Keratinocyte (primary cell): ENCODE measurements around the gene TNS3. TPM values are rescaled to one million over a fixed set of nuclear protein-coding genes. Genes with fewer than 3 reads are reported as not detected.

Experiments
- DNase-seq: peaks from one replicate; pipeline ENCODE4 v3.0.0-alpha.2; 2011; ENCODE audit warnings: low read depth, missing footprints, low spot score
- FAIRE-seq: peaks from 2 replicates; lab custom pipeline; 2011; peaks lifted over from hg19 to GRCh38; lab: Jason Lieb, UNC
- H2AFZ ChIP-seq: 2 replicates; pipeline ENCODE4 v1.6.0; 2012; ENCODE audit warnings: low read length, control low read depth, inconsistent platforms; ENCODE audit not compliant: control insufficient read depth
- H3K27ac ChIP-seq: 2 replicates; pipeline ENCODE4 v1.5.1; 2011; ENCODE audit warnings: low read length; ENCODE audit not compliant: control insufficient read depth, insufficient read depth
- H3K27me3 ChIP-seq: 3 replicates; pipeline ENCODE4 v1.6.0; 2011; ENCODE audit warnings: low read length; ENCODE audit not compliant: control insufficient read depth, insufficient read depth; ENCODE audit errors: extremely low read depth
- H3K36me3 ChIP-seq, 2 experiments: 2 replicates in 1 of 2; 3 replicates in 1 of 2; pipeline ENCODE4 v1.5.1; 2011; ENCODE audit warnings: low read length in 2 of 2, mild to moderate bottlenecking in 1 of 2; ENCODE audit not compliant: control insufficient read depth in 2 of 2, insufficient read depth in 2 of 2; ENCODE audit errors: extremely low read depth in 1 of 2
- H3K4me1 ChIP-seq: 3 replicates; pipeline ENCODE4 v1.5.1; 2011; ENCODE audit warnings: low read length; ENCODE audit not compliant: control insufficient read depth, insufficient read depth; ENCODE audit errors: extremely low read depth
- H3K4me2 ChIP-seq: 3 replicates; pipeline ENCODE4 v1.6.0; 2011; ENCODE audit warnings: low read depth, low read length; ENCODE audit not compliant: control insufficient read depth, insufficient read depth; ENCODE audit errors: extremely low read depth
- H3K4me3 ChIP-seq, 3 experiments: fragments of 200-600 bp in 1 of 3; sonication (generic) in 1 of 3; 2 replicates in 2 of 3; 3 replicates in 1 of 3; pipeline ENCODE4 v1.5.1; 2011 to 2016; ENCODE audit warnings: low read length in 3 of 3, mild to moderate bottlenecking in 3 of 3, control low read depth in 2 of 3, inconsistent platforms in 1 of 3, low read depth in 1 of 3, mixed read lengths in 1 of 3, mixed run types in 1 of 3, moderate library complexity in 1 of 3; ENCODE audit not compliant: control insufficient read depth in 2 of 3, insufficient read depth in 2 of 3; ENCODE audit errors: extremely low read depth in 1 of 3
- H3K79me2 ChIP-seq: 2 replicates; pipeline ENCODE4 v1.6.0; 2012; ENCODE audit warnings: low read length; ENCODE audit not compliant: control insufficient read depth, insufficient read depth
- H3K9ac ChIP-seq: 3 replicates; pipeline ENCODE4 v1.6.0; 2011; ENCODE audit warnings: low read length; ENCODE audit not compliant: control insufficient read depth, insufficient read depth; ENCODE audit errors: extremely low read depth
- H3K9me1 ChIP-seq: 3 replicates; pipeline ENCODE4 v1.6.0; 2011; ENCODE audit warnings: low read length; ENCODE audit not compliant: control insufficient read depth, insufficient read depth; ENCODE audit errors: extremely low read depth
- H3K9me3 ChIP-seq: 2 replicates; pipeline ENCODE4 v1.5.1; 2012; ENCODE audit warnings: low read depth, low read length; ENCODE audit not compliant: control insufficient read depth
- H4K20me1 ChIP-seq: 3 replicates; pipeline ENCODE4 v1.6.0; 2011; ENCODE audit warnings: low read length; ENCODE audit not compliant: control insufficient read depth, insufficient read depth; ENCODE audit errors: extremely low read depth
- EZH2 ChIP-seq: IDR thresholded peaks from one replicate; pipeline ENCODE4 v1.6.1; 2012; ENCODE audit warnings: inconsistent platforms, mild to moderate bottlenecking, low read length, moderate library complexity
- dilution Hi-C: fragments of 300-500 bp; cut with MboI; formaldehyde crosslinking; loops from one replicate; pipeline ENCODE4 v1.7.0; 2020; ENCODE audit warnings: low sequenced_read_pairs; ENCODE audit not compliant: extremely low pct_ligation_motif_present
- polyA plus RNA-seq, 5 experiments: library from polyadenylated mRNA; depleted of rRNA in 3 of 5; stranded (reverse) in 3 of 5; stranded (forward) in 1 of 5; unstranded in 1 of 5; fragments of >200 nt; gene quantifications; 1 replicate in 1 of 5; 2 replicates in 3 of 5; 3 replicates in 1 of 5; pipeline versions ENCODE4 v1.2.1 to v1.2.3, GENCODE V29; 2011 to 2012; ENCODE audit warnings: missing spikeins in 2 of 5, low read depth in 1 of 5, low replicate concordance in 1 of 5
- TF ChIP-seq, protein P1 (sequence below), 3 experiments: IDR thresholded peaks in 1 of 3; conservative IDR thresholded peaks in 1 of 3; optimal IDR thresholded peaks in 1 of 3; 2 replicates in 2 of 3; 3 replicates in 1 of 3; pipeline versions ENCODE3 to v1.5.1; 2011; ENCODE audit warnings: low read length in 3 of 3, mild to moderate bottlenecking in 3 of 3, moderate library complexity in 2 of 3, control low read depth in 1 of 3, inconsistent platforms in 1 of 3; ENCODE audit not compliant: insufficient read depth in 2 of 3; ENCODE audit errors: extremely low read depth in 1 of 3

The TNS3 gene
- polyA plus RNA-seq, 1 donor (not counting 4 experiments of a cell fraction or from before 2014, with no cell fraction given), result 3.9 TPM

DNA sequence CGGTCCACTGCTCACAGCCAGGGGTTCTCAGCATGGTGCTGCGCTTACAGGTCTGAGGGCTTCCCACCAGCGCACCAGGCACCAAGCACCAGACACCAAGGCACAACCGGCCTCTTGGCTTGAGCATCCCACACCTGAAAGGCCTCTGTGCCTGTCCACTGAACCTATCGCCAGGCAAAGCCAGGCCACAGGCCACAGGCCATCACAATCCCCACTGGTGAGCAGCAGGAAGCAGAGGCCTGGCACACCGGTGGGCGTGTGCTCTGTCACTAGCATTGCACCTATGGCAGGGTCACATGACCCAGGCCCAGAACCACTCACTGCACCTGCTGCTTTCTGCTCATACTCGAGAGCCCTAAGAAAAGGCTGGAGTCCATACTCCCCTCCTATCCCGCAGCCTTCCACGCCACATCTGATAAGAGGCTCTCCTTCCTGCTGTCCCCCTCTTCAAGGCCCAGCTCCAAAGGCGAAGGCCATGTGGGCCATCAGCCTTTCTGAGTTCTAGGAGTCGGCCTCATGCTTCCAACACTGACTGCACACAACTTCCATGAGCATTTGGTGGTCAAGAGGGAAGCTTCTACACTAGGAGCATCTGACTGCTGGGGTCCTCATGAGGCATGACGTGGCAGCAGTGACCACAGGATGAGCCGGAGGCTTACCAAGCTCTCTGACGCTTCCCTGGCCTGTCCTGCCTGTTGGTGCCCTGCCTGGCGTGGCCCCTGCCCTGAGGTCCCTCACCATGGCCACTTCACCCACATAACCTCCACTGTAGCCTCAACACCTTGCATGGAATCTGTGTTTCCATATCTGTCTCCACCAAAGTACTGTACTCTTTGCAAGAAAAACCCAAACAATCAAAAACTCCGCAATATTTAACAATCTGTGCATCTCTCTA lies 166.3 kb downstream of the TNS3 start:
- Histone ChIP-seq H3K4me2 (no peak overlapping the region), H3K9me1 (no peaks in the 10 kb centered on the region), H4K20me1 (no peaks in the 10 kb centered on the region), H3K4me3 (no peak overlapping the region), H3K27ac (no peak overlapping the region), H3K9me3 (peaks cover 2% of the 10 kb centered on the region), H3K79me2 (no peaks in the 10 kb centered on the region), H3K27me3 (no peaks in the 10 kb centered on the region), H3K36me3 (no peaks in the 10 kb centered on the region), H2AFZ (no peak overlapping the region), H3K9ac (no peak overlapping the region), H3K4me1 (no peaks in the 10 kb centered on the region)
- dilution Hi-C loops, result no loop called here
- no peak for FAIRE-seq
- TF ChIP-seq, protein P1, sequence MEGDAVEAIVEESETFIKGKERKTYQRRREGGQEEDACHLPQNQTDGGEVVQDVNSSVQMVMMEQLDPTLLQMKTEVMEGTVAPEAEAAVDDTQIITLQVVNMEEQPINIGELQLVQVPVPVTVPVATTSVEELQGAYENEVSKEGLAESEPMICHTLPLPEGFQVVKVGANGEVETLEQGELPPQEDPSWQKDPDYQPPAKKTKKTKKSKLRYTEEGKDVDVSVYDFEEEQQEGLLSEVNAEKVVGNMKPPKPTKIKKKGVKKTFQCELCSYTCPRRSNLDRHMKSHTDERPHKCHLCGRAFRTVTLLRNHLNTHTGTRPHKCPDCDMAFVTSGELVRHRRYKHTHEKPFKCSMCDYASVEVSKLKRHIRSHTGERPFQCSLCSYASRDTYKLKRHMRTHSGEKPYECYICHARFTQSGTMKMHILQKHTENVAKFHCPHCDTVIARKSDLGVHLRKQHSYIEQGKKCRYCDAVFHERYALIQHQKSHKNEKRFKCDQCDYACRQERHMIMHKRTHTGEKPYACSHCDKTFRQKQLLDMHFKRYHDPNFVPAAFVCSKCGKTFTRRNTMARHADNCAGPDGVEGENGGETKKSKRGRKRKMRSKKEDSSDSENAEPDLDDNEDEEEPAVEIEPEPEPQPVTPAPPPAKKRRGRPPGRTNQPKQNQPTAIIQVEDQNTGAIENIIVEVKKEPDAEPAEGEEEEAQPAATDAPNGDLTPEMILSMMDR (optimal IDR thresholded peaks at IDR 0.05 in 1 of 3, IDR thresholded peaks at IDR 0.05 in 1 of 3, conservative IDR thresholded peaks at IDR 0.05 in 1 of 3; ENCODE audit: extremely low read depth in 1 of 3, insufficient read depth in 2 of 3, low read length in 3 of 3), result no peak
- TF ChIP-seq EZH2, result no peak
- DNase-seq, result no peak

DNA sequence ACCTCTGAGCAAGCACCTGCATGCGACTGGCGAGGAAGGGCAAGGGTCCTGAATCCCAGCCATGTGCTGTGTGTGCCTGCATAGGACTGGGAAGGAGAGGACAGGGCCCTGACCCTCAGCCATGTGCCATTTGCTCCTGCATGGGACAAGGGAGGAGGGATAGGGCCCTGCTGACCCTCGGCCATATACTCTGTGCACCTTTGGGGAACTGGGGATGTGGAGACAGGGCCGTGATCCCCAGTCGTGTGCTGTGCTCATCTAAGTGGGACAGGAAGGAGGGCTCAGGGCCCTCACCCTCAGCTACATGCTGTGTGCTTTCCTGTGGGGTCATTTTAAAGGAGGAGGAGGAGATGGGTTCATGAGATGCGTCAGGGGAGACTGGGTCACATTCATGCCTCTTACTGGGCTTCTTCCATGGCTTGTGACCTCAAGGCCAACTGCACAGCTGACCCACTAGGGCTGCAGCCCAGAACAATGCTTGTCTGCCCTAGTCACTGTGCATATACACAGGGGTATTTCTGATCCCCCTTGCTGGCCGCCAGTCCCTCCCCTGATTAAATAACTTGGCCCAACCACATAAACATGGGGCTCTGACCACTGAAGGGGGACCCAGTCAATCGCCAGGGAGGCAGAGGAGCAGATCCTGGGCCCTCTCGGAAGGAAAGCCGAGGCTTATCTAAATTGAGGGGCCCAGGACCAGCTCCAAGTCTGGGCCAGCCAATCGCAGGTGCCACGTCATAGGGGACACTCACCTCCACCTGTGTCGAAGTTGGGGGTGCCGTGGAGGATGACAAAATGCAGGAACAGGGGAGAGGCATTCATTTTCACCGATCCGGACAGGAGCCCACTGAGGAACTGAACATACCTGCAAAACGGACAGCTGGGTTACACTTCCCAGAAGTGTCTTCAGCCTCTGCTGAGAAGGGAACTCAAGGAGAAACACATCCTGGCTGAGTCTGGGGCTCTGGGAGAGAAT lies 167.3 kb downstream of the TNS3 start:
- no peak overlapping the region for H3K9ac ChIP-seq
- no peaks in the 10 kb centered on the region for H4K20me1 ChIP-seq
- no peak overlapping the region for H3K27ac ChIP-seq
- no peaks in the 10 kb centered on the region for H3K36me3 ChIP-seq
- FAIRE-seq, result no peak
- DNase-seq, result no peak
- no peaks in the 10 kb centered on the region for H3K9me1 ChIP-seq
- no peak overlapping the region for H3K4me3 ChIP-seq
- no peak overlapping the region for H2AFZ ChIP-seq
- TF ChIP-seq EZH2, result no peak
- TF ChIP-seq, protein P1 (optimal IDR thresholded peaks at IDR 0.05 in 1 of 3, IDR thresholded peaks at IDR 0.05 in 1 of 3, conservative IDR thresholded peaks at IDR 0.05 in 1 of 3; ENCODE audit: extremely low read depth in 1 of 3, insufficient read depth in 2 of 3, low read length in 3 of 3), result no peak
- H3K9me3 ChIP-seq, result no peaks in the 10 kb centered on the region
- no peak overlapping the region for H3K4me2 ChIP-seq
- no peaks in the 10 kb centered on the region for H3K79me2 ChIP-seq
- H3K4me1 ChIP-seq, result peaks cover 2% of the 10 kb centered on the region
- dilution Hi-C loops, result no loop called here
- no peaks in the 10 kb centered on the region for H3K27me3 ChIP-seq
